ENCODE results near the gene PARD3B.

- TF ChIP-seq EP300 (IDR thresholded peaks at IDR 0.05): no peak
- TF ChIP-seq, protein P1, sequence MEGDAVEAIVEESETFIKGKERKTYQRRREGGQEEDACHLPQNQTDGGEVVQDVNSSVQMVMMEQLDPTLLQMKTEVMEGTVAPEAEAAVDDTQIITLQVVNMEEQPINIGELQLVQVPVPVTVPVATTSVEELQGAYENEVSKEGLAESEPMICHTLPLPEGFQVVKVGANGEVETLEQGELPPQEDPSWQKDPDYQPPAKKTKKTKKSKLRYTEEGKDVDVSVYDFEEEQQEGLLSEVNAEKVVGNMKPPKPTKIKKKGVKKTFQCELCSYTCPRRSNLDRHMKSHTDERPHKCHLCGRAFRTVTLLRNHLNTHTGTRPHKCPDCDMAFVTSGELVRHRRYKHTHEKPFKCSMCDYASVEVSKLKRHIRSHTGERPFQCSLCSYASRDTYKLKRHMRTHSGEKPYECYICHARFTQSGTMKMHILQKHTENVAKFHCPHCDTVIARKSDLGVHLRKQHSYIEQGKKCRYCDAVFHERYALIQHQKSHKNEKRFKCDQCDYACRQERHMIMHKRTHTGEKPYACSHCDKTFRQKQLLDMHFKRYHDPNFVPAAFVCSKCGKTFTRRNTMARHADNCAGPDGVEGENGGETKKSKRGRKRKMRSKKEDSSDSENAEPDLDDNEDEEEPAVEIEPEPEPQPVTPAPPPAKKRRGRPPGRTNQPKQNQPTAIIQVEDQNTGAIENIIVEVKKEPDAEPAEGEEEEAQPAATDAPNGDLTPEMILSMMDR (IDR thresholded peaks at IDR 0.05): no peak
- TF ChIP-seq POLR2AphosphoS5 (IDR thresholded peaks at IDR 0.05): no peak
- TF ChIP-seq POLR2A (IDR thresholded peaks at IDR 0.05): no peak
Observed at GRCh38 chr2:205642599-205643356, 1097.5 kb downstream of the PARD3B start.

Data from sigmoid colon (tissue), 4 donors.